ENCODE data around the gene GSG1. TPM values are rescaled to one million over a fixed set of nuclear protein-coding genes. Genes with fewer than 3 reads are reported as not detected.
"Not testable (repeated sequence)": the region's sequence is repeated elsewhere in the genome, so short reads cannot be mapped to it uniquely, and the experiment has no call there.

The GSG1 gene
- total and polyA plus RNA-seq, 9 donors = 5.5 to 23.3 (median 11.2) TPM

- Histone ChIP-seq H3K4me3 (ENCODE audit: low read length) (peak within 1 kb of the TSS; percentile 94), H3K36me3 (ENCODE audit: control insufficient read depth, insufficient read depth, low read length) (no peaks in the 10 kb centered on the region), H3K27ac (ENCODE audit: low read length) (no peak within 1 kb of the TSS), H3K27me3 (ENCODE audit: control insufficient read depth, insufficient read depth, low read length) (peaks cover 4% of the 10 kb centered on the region), H3K4me1 (ENCODE audit: control insufficient read depth, insufficient read depth, low read length) (peaks cover 7% of the 10 kb centered on the region), H3K9me3 (replicated peaks; ENCODE audit: control insufficient read depth, low read depth, low read length) (no peaks in the 10 kb centered on the region)
- WGBS (ENCODE audit: insufficient coverage) = 2% methylated on average over 65 of the region's 74 CpGs
- DNase-seq = peak; percentile 81
These were observed 59.2 kb downstream of the GSG1 start, which contains the start of gene FAM234B for GRCh38 chr12:13044002-13044905. TSS of gene FAM234B (plus strand) at chr12:13044381. CDS start at chr12:13044404, 23 bp downstream.

- no peak overlapping the region for H3K27ac ChIP-seq (ENCODE audit: low read length)
- peaks cover 4% of the 10 kb centered on the region for H3K27me3 ChIP-seq (ENCODE audit: control insufficient read depth, insufficient read depth, low read length)
- peaks cover 7% of the 10 kb centered on the region for H3K4me1 ChIP-seq (ENCODE audit: control insufficient read depth, insufficient read depth, low read length)
- no peaks in the 10 kb centered on the region for H3K36me3 ChIP-seq (ENCODE audit: control insufficient read depth, insufficient read depth, low read length)
- H3K9me3 ChIP-seq (replicated peaks; ENCODE audit: control insufficient read depth, low read depth, low read length) = no peaks in the 10 kb centered on the region
- no peak overlapping the region for H3K4me3 ChIP-seq (ENCODE audit: low read length)
- DNase-seq = no peak
- 64% methylated on average over 1 of the region's 4 CpGs for WGBS (ENCODE audit: insufficient coverage)
These were observed 60.7 kb downstream of the GSG1 start for GRCh38 chr12:13042666-13043230.

- 100% methylated on average over 1 of the region's 2 CpGs for WGBS (ENCODE audit: insufficient coverage)
- Histone ChIP-seq H3K4me1 (ENCODE audit: control insufficient read depth, insufficient read depth, low read length) (peaks cover 7% of the 10 kb centered on the region), H3K9me3 (replicated peaks; ENCODE audit: control insufficient read depth, low read depth, low read length) (no peaks in the 10 kb centered on the region), H3K4me3 (ENCODE audit: low read length) (no peak overlapping the region), H3K27ac (ENCODE audit: low read length) (no peak overlapping the region), H3K36me3 (ENCODE audit: control insufficient read depth, insufficient read depth, low read length) (no peaks in the 10 kb centered on the region), H3K27me3 (ENCODE audit: control insufficient read depth, insufficient read depth, low read length) (peaks cover 4% of the 10 kb centered on the region)
- no peak for DNase-seq
These were observed 62.2 kb downstream of the GSG1 start for GRCh38 chr12:13041224-13041623.

- peaks cover 4% of the 10 kb centered on the region for H3K4me1 ChIP-seq (ENCODE audit: control insufficient read depth, insufficient read depth, low read length)
- WGBS (ENCODE audit: insufficient coverage) = 58% methylated on average over 3 of the region's 5 CpGs
- no peak for DNase-seq
- no peak overlapping the region for H3K4me3 ChIP-seq (ENCODE audit: low read length)
- H3K9me3 ChIP-seq (replicated peaks; ENCODE audit: control insufficient read depth, low read depth, low read length) = no peaks in the 10 kb centered on the region
- H3K27me3 ChIP-seq (ENCODE audit: control insufficient read depth, insufficient read depth, low read length) = peaks cover 4% of the 10 kb centered on the region
- no peaks in the 10 kb centered on the region for H3K36me3 ChIP-seq (ENCODE audit: control insufficient read depth, insufficient read depth, low read length)
- H3K27ac ChIP-seq (ENCODE audit: low read length) = no peak overlapping the region
These were observed 64.0 kb downstream of the GSG1 start for GRCh38 chr12:13039328-13039956.

GRCh38 chr12:13038491-13039161 is 64.8 kb downstream of the GSG1 start:
- WGBS (ENCODE audit: insufficient coverage) = 61% methylated on average over 3 of the region's 4 CpGs
- peaks cover 4% of the 10 kb centered on the region for H3K27me3 ChIP-seq (ENCODE audit: control insufficient read depth, insufficient read depth, low read length)
- H3K4me1 ChIP-seq (ENCODE audit: control insufficient read depth, insufficient read depth, low read length) = no peaks in the 10 kb centered on the region
- DNase-seq = no peak
- H3K9me3 ChIP-seq (replicated peaks; ENCODE audit: control insufficient read depth, low read depth, low read length) = no peaks in the 10 kb centered on the region
- no peaks in the 10 kb centered on the region for H3K36me3 ChIP-seq (ENCODE audit: control insufficient read depth, insufficient read depth, low read length)
- H3K4me3 ChIP-seq (ENCODE audit: low read length) = no peak overlapping the region
- H3K27ac ChIP-seq (ENCODE audit: low read length) = no peak overlapping the region

- no peaks in the 10 kb centered on the region for H3K27me3 ChIP-seq (ENCODE audit: control insufficient read depth, insufficient read depth, low read length)
- H3K4me3 ChIP-seq (ENCODE audit: low read length) = no peak overlapping the region
- no peaks in the 10 kb centered on the region for H3K36me3 ChIP-seq (ENCODE audit: control insufficient read depth, insufficient read depth, low read length)
- peaks cover 3% of the 10 kb centered on the region for H3K4me1 ChIP-seq (ENCODE audit: control insufficient read depth, insufficient read depth, low read length)
- WGBS (ENCODE audit: insufficient coverage) = 96% methylated on average over 2 of the region's 3 CpGs
- H3K27ac ChIP-seq (ENCODE audit: low read length) = no peak overlapping the region
- H3K9me3 ChIP-seq (replicated peaks; ENCODE audit: control insufficient read depth, low read depth, low read length) = no peaks in the 10 kb centered on the region
- no peak for DNase-seq
These were observed 66.6 kb downstream of the GSG1 start for GRCh38 chr12:13036881-13037280.

GRCh38 chr12:13035335-13035734 is 68.1 kb downstream of the GSG1 start:
- H3K27ac ChIP-seq (ENCODE audit: low read length); H3K4me1 ChIP-seq (ENCODE audit: control insufficient read depth, insufficient read depth, low read length); H3K27me3 ChIP-seq (ENCODE audit: control insufficient read depth, insufficient read depth, low read length); DNase-seq; H3K4me3 ChIP-seq (ENCODE audit: low read length); H3K36me3 ChIP-seq (ENCODE audit: control insufficient read depth, insufficient read depth, low read length); H3K9me3 ChIP-seq (replicated peaks; ENCODE audit: control insufficient read depth, low read depth, low read length): not testable (repeated sequence)
- whole genome bisulfite sequencing (ENCODE audit: insufficient coverage) = 100% methylated on average over 2 of the region's 5 CpGs

Other genes starting within 250 kb of the GSG1 start
- gene GPRC5A, start 212.1 kb downstream of the GSG1 start, total RNA-seq = 1.1 TPM
- 1 to 10 TPM in 7 of 8 donors, under 1 TPM in 1; 0.90 to 5.9 (median 1.9) TPM for gene GPRC5A, start 212.1 kb downstream of the GSG1 start, polyA plus RNA-seq (ENCODE audit: insufficient read depth in 1 of 8, insufficient read length in 8 of 8, low replicate concordance in 1 of 8)
- not detected for gene GPRC5D, start 151.5 kb downstream of the GSG1 start, total RNA-seq
- under 1 TPM in 7 of 8 donors, not detected in 1; 0.21 to 0.81 (median 0.40) TPM for gene GPRC5D, start 151.5 kb downstream of the GSG1 start, polyA plus RNA-seq (ENCODE audit: insufficient read depth in 1 of 8, insufficient read length in 8 of 8, low replicate concordance in 1 of 8)
- 13.9 TPM for gene HEBP1, start 103.4 kb downstream of the GSG1 start, total RNA-seq
- gene HEBP1, start 103.4 kb downstream of the GSG1 start, polyA plus RNA-seq (ENCODE audit: insufficient read depth in 1 of 8, insufficient read length in 8 of 8, low replicate concordance in 1 of 8) = 10 to 100 TPM; 39.0 to 63.2 (median 47.7) TPM
- gene FAM234B, start 59.3 kb downstream of the GSG1 start, total RNA-seq = 5.1 TPM
- 1 to 10 TPM; 2.8 to 7.2 (median 4.8) TPM for gene FAM234B, start 59.3 kb downstream of the GSG1 start, polyA plus RNA-seq (ENCODE audit: insufficient read depth in 1 of 8, insufficient read length in 8 of 8, low replicate concordance in 1 of 8)
- 70.0 TPM for gene EMP1, start 93.1 kb upstream of the GSG1 start, total RNA-seq
- gene EMP1, start 93.1 kb upstream of the GSG1 start, polyA plus RNA-seq (ENCODE audit: insufficient read depth in 1 of 8, insufficient read length in 8 of 8, low replicate concordance in 1 of 8) = 100 to 1,000 TPM; 111 to 221 (median 139) TPM